HCT116 (cell line): ENCODE measurements around the gene PRPF39. TPM values are rescaled to one million over a fixed set of nuclear protein-coding genes. Genes with fewer than 3 reads are reported as not detected.

ENCODE experiments used
- ATAC-seq: fragments of 200-7000 bp; cut with Tn5 transposase; 2 replicates; pipeline ENCODE4 v1.9.1; 2020; ENCODE audit warnings: mild to moderate bottlenecking, moderate library complexity
- BruUV-seq: library from RNA; stranded (reverse); fragments of 400-500 nt; replicated peaks from 2 replicates; lab custom pipeline; 2021; lab: Mats Ljungman, UMichigan
- CTCF ChIA-PET: fragments of 300-600 bp; sonication (Branson Sonifier 250); formaldehyde crosslinking; loops from one replicate; lab custom pipeline; 2021; ENCODE audit warnings: antibody characterized with exemption; lab: Charles Lee
- POLR2A ChIA-PET: fragments of 300-600, 350-600 bp; sonication (Branson Sonifier 250); formaldehyde crosslinking; loops from one replicate; lab custom pipeline; 2021; ENCODE audit warnings: antibody characterized with exemption; lab: Charles Lee
- RAD21 ChIA-PET, 2 experiments: fragments of 300-600 bp; sonication (Branson Sonifier 250); formaldehyde crosslinking; loops; one replicate each; lab custom pipeline; 2023; ENCODE audit warnings: low total read pairs in 2 of 2; ENCODE audit not compliant: uncharacterized antibody in 2 of 2, unreplicated experiment in 2 of 2, low non-redundant PET in 1 of 2; lab: Charles Lee
- DNase-seq: peaks from one replicate; pipeline ENCODE4 v3.0.0-alpha.2; 2010; ENCODE audit warnings: low read depth, low spot score
- H2AFZ ChIP-seq: fragments of 200-600 bp; shearing (Covaris generic), sonication (generic); 2 replicates; pipeline ENCODE4 v1.6.1; 2017; ENCODE audit warnings: low read depth, mixed run types, mixed read lengths, antibody characterized with exemption, low read length; ENCODE audit not compliant: poor library complexity, severe bottlenecking
- H3K27ac ChIP-seq: 2 replicates; pipeline ENCODE4 v1.5.1; 2012; ENCODE audit warnings: low read depth, low read length
- H3K27me3 ChIP-seq: fragments of 200-600 bp; sonication (generic); 2 replicates; pipeline ENCODE4 v1.6.1; 2016; ENCODE audit warnings: mixed run types, low read length, mixed read lengths; ENCODE audit not compliant: insufficient read depth
- H3K36me3 ChIP-seq, 2 experiments: fragments of 200-500 bp in 1 of 2; fragments of 200-600 bp in 1 of 2; sonication (Bioruptor generic) in 1 of 2; sonication (generic) in 1 of 2; 2 replicates each; pipeline versions ENCODE4 v1.5.1 to v1.6.1; 2014 to 2016; ENCODE audit warnings: low read length in 2 of 2, inconsistent platforms in 1 of 2, mixed read lengths in 1 of 2, mixed run types in 1 of 2; ENCODE audit not compliant: insufficient read depth in 2 of 2, control insufficient read depth in 1 of 2
- H3K4me1 ChIP-seq, 2 experiments: fragments of 200-600 bp in 1 of 2; sonication (generic) in 1 of 2; 2 replicates each; pipeline versions ENCODE4 v1.5.1 to v1.6.1; 2012 to 2017; ENCODE audit warnings: low read length in 2 of 2, inconsistent platforms in 1 of 2, mild to moderate bottlenecking in 1 of 2, mixed read lengths in 1 of 2, mixed run types in 1 of 2, moderate library complexity in 1 of 2; ENCODE audit not compliant: insufficient read depth in 2 of 2, control insufficient read depth in 1 of 2
- H3K4me2 ChIP-seq: fragments of 200-600 bp; sonication (generic); 2 replicates; pipeline ENCODE4 v1.6.1; 2017; ENCODE audit warnings: mixed run types, low read length, mixed read lengths
- H3K4me3 ChIP-seq, 2 experiments: fragments of 200-600 bp in 1 of 2; sonication (generic) in 1 of 2; replicated peaks in 1 of 2; 2 replicates each; pipeline ENCODE4 v1.5.1; 2011 to 2016; ENCODE audit warnings: low read length in 2 of 2, control low read depth in 1 of 2, low read depth in 1 of 2, mild to moderate bottlenecking in 1 of 2, mixed read lengths in 1 of 2, mixed run types in 1 of 2
- H3K79me2 ChIP-seq: fragments of 200-600 bp; sonication (generic); 2 replicates; pipeline ENCODE4 v1.6.1; 2017; ENCODE audit warnings: mild to moderate bottlenecking, mixed run types, low read length, moderate library complexity, mixed read lengths; ENCODE audit not compliant: insufficient read depth
- H3K9ac ChIP-seq: fragments of 200-600 bp; sonication (generic); 2 replicates; pipeline ENCODE4 v1.6.1; 2016; ENCODE audit warnings: low read length, mixed read lengths
- H3K9me2 ChIP-seq: fragments of 200-600 bp; sonication (generic), shearing (Covaris generic); 2 replicates; pipeline ENCODE4 v1.6.1; 2017; ENCODE audit warnings: mixed run types, mild to moderate bottlenecking, moderate library complexity; ENCODE audit not compliant: insufficient read depth
- H3K9me3 ChIP-seq, 2 experiments: fragments of 200-500 bp in 1 of 2; fragments of 200-600 bp in 1 of 2; sonication (Bioruptor generic) in 1 of 2; sonication (generic) in 1 of 2; 2 replicates each; pipeline ENCODE4 v1.6.1; 2014 to 2017; ENCODE audit warnings: low read length in 2 of 2, mixed read lengths in 2 of 2, inconsistent platforms in 1 of 2, low read depth in 1 of 2, mild to moderate bottlenecking in 1 of 2, mixed run types in 1 of 2, moderate library complexity in 1 of 2; ENCODE audit not compliant: control insufficient read depth in 1 of 2, insufficient read depth in 1 of 2
- H4K20me1 ChIP-seq: fragments of 200-600 bp; sonication (generic), shearing (Covaris generic); 2 replicates; pipeline ENCODE4 v1.6.1; 2017; ENCODE audit warnings: mixed run types, mild to moderate bottlenecking, moderate library complexity; ENCODE audit not compliant: insufficient read depth
- CBX3 ChIP-seq: IDR thresholded peaks from 2 replicates; pipeline ENCODE4 v1.6.1; 2012; ENCODE audit warnings: low read depth
- CEBPB ChIP-seq: IDR thresholded peaks from 2 replicates; pipeline ENCODE4 v1.6.1; 2012; ENCODE audit warnings: low read depth
- CTCF ChIP-seq, 3 experiments: fragments of 200-600 bp in 1 of 3; sonication (generic) in 1 of 3; IDR thresholded peaks in 2 of 3; conservative IDR thresholded peaks in 1 of 3; 2 replicates each; pipeline ENCODE4 v1.5.1; 2012 to 2017; ENCODE audit warnings: low read depth in 2 of 3, low read length in 2 of 3, antibody characterized with exemption in 1 of 3, borderline replicate concordance in 1 of 3, control low read depth in 1 of 3, mild to moderate bottlenecking in 1 of 3, mixed read lengths in 1 of 3, mixed run types in 1 of 3, moderate library complexity in 1 of 3; ENCODE audit not compliant: insufficient read depth in 1 of 3
- EGR1 ChIP-seq: IDR thresholded peaks from 2 replicates; pipeline ENCODE4 v1.6.1; 2012; ENCODE audit warnings: low read depth
- EZH2phosphoT487 ChIP-seq: fragments of 200-600 bp; IDR thresholded peaks from 2 replicates; pipeline ENCODE4 v1.6.1; 2018; ENCODE audit warnings: antibody characterized with exemption, borderline replicate concordance
- FOSL1 ChIP-seq: IDR thresholded peaks from 2 replicates; pipeline ENCODE4 v1.6.1; 2012; ENCODE audit warnings: low read depth
- JUND ChIP-seq: IDR thresholded peaks from 2 replicates; pipeline ENCODE4 v1.6.1; 2012
- POLR2A ChIP-seq: IDR thresholded peaks from 2 replicates; pipeline ENCODE4 v1.7.0; 2011; ENCODE audit warnings: borderline replicate concordance; ENCODE audit not compliant: insufficient read depth, insufficient read length; ENCODE audit errors: extremely low read depth
- POLR2AphosphoS5 ChIP-seq: IDR thresholded peaks from 2 replicates; pipeline ENCODE4 v1.6.1; 2011; ENCODE audit warnings: mild to moderate bottlenecking, low read depth, low read length, moderate library complexity
- RAD21 ChIP-seq: IDR thresholded peaks from 2 replicates; pipeline ENCODE4 v1.6.1; 2012; ENCODE audit warnings: low read depth, mild to moderate bottlenecking
- SIN3A ChIP-seq: IDR thresholded peaks from 2 replicates; pipeline ENCODE4 v1.6.1; 2012; ENCODE audit warnings: low read depth
- SP1 ChIP-seq: IDR thresholded peaks from 2 replicates; pipeline ENCODE4 v1.6.1; 2012; ENCODE audit warnings: low read depth
- SRF ChIP-seq: IDR thresholded peaks from 2 replicates; pipeline ENCODE4 v1.6.1; 2012; ENCODE audit warnings: low read depth
- TCF7L2 ChIP-seq: IDR thresholded peaks from 2 replicates; pipeline ENCODE4 v1.7.0; 2011; ENCODE audit warnings: borderline replicate concordance, inconsistent platforms; ENCODE audit not compliant: insufficient read depth, insufficient read length; ENCODE audit errors: extremely low read depth
- YY1 ChIP-seq: IDR thresholded peaks from 2 replicates; pipeline ENCODE4 v1.6.1; 2011; ENCODE audit warnings: low read length, low read depth, moderate library complexity, mild to moderate bottlenecking; ENCODE audit not compliant: insufficient replicate concordance; ENCODE audit errors: extremely low read depth
- ZBTB33 ChIP-seq: IDR thresholded peaks from 2 replicates; pipeline ENCODE4 v1.6.1; 2011; ENCODE audit warnings: mild to moderate bottlenecking, low read length, moderate library complexity; ENCODE audit not compliant: insufficient replicate concordance; ENCODE audit errors: extremely low read depth
- ZFX ChIP-seq: fragments of 450-650 bp; IDR thresholded peaks from 2 replicates; pipeline ENCODE4 v1.6.1; 2017
- ZNF274 ChIP-seq: fragments of 200-500 bp; sonication (Bioruptor generic); IDR thresholded peaks from 2 replicates; pipeline ENCODE4 v1.6.1; 2014; ENCODE audit warnings: mild to moderate bottlenecking, low read depth, low read length, inconsistent platforms
- intact Hi-C: fragments of 100-400 bp; cut with micrococcal nuclease; formaldehyde crosslinking; loops from 2 replicates; pipeline ENCODE4 v1.10.0; 2022
- total RNA-seq: library from RNA; stranded (reverse); gene quantifications from one replicate; pipeline ENCODE4 v1.2.1, GENCODE V29; 2021; ENCODE audit not compliant: unreplicated experiment
- TF ChIP-seq, protein P1 (sequence below): IDR thresholded peaks from 2 replicates; pipeline ENCODE4 v1.6.1; 2012
- TF ChIP-seq, protein P2 (sequence below): IDR thresholded peaks from 2 replicates; pipeline ENCODE4 v1.6.1; 2012

Gene PRPF39
- total RNA-seq, 1 experiment from 2014 or later, result 44.7 TPM

DNA sequence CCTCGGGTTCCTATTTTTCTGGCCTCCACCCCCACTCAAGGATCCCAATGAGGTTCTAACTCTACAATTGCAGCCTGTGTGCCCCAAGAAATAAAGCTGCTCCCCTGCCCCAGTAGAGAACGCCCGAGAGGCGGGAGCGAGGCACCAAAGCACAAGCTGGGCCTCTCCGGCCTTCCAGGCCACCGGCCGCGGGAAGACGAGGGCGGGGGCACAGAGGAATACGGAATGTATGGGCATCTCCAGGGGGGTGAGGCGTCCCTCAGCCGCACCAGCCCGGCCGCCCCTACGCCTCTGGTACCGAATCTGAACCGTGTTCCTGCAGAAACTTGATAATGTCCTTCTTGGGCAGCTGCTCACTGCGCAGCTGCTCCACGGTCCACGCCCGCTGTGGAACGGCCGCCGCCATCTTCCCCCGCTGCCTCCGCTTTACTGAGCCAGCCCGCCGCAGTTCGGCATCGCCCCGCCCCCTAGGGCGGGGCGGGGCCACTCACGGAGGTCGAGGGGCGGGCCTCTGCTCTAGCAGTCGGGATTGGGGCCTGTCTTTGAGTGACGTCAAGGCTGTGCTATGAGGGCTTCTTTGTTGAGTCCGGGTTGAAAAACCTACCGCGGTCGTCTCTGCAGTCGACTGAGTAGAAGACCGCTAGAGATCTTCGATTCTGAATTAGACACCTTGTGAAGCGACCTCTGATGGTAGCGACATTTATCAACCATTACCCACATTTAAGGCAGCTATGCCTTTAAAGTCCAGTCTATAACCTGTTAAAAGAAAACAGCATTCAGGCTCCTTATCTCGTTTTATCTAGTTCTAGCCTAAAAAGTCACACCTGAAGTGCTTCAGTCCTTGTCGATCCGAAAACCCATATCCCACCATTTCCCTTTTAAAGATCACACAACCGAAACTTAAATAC, 50.4 kb downstream of the PRPF39 start, which contains the start of gene FKBP3:
TSS of gene FKBP3 (minus strand) at position 431 of the 908 bp plus-strand sequence. CDS start at position 406, 25 bp downstream.
- H3K9me2 ChIP-seq, result no peaks in the 10 kb centered on the region
- RAD21 ChIA-PET, result no interaction called here
- peak within 1 kb of the TSS; percentile 69 for H2AFZ ChIP-seq
- peaks cover 82% of the 10 kb centered on the region for H3K79me2 ChIP-seq
- no TSS peak for BruUV-seq
- peak within 1 kb of the TSS; percentile 76 for H3K27ac ChIP-seq
- intact Hi-C loops, result loop anchor here (1.0 to 5.0 kb wide), 3 partner anchors 42 to 174 kb away; partner anchors contain the start of genes KLHL28 and MIS18BP1
- H3K9ac ChIP-seq, result peak within 1 kb of the TSS; percentile 88
- DNase-seq, result peak; percentile 99
- no peaks in the 10 kb centered on the region for H3K9me3 ChIP-seq
- H3K4me2 ChIP-seq, result peak within 1 kb of the TSS; percentile 78
- H4K20me1 ChIP-seq, result no peaks in the 10 kb centered on the region
- peak within 1 kb of the TSS; percentile 67 to 92 for H3K4me3 ChIP-seq
- H3K27me3 ChIP-seq, result no peaks in the 10 kb centered on the region
- CTCF ChIA-PET, result interaction anchor here (1.5 kb wide), 1 partner anchor 221 kb away, joined by 9 read pairs; no protein-coding TSS in a partner anchor
- peaks cover 9 to 21% of the 10 kb centered on the region in 2 experiments for H3K4me1 ChIP-seq
- no peaks in the 10 kb centered on the region for H3K36me3 ChIP-seq
- peak; percentile 92 for ATAC-seq
- POLR2A ChIA-PET, result interaction anchor here (0.6 to 1.2 kb wide), 3 partner anchors 11 to 173 kb away, joined by 3 to 4 read pairs (median 4); partner anchors contain the start of genes KLHL28 and TOGARAM1
- peak in 1 of 3 experiments; percentile 33; a peak in 1 of 6 replicates for TF ChIP-seq CTCF (IDR thresholded peaks at IDR 0.05 in 2 of 3, conservative IDR thresholded peaks at IDR 0.05 in 1 of 3; ENCODE audit: borderline replicate concordance in 1 of 3, insufficient read depth in 1 of 3, low read depth in 2 of 3, low read length in 2 of 3)
- peak; percentile 47; the same call in 1 of the 2 replicates for TF ChIP-seq SIN3A
- TF ChIP-seq TCF7L2, result peak; percentile 70
- TF ChIP-seq CBX3, result 0 out of 2 replicates have a peak, but pooled peaks have one; percentile 25
- TF ChIP-seq, protein P1, sequence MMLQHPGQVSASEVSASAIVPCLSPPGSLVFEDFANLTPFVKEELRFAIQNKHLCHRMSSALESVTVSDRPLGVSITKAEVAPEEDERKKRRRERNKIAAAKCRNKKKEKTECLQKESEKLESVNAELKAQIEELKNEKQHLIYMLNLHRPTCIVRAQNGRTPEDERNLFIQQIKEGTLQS, result no peak
- peak; percentile 96 for TF ChIP-seq ZFX
- TF ChIP-seq YY1, result peak; percentile 77
- peak; percentile 57; the same call in 1 of the 2 replicates for TF ChIP-seq JUND
- TF ChIP-seq FOSL1, result no peak
- TF ChIP-seq SRF, result no peak
- no peak for TF ChIP-seq ZNF274
- peak; percentile 55; the same call in 1 of the 2 replicates for TF ChIP-seq EGR1
- TF ChIP-seq SP1, result peak; percentile 85
- TF ChIP-seq, protein P2, sequence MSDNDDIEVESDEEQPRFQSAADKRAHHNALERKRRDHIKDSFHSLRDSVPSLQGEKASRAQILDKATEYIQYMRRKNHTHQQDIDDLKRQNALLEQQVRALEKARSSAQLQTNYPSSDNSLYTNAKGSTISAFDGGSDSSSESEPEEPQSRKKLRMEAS, result peak; percentile 55
- TF ChIP-seq RAD21, result peak; percentile 31; the same call in 1 of the 2 replicates
- no peak for TF ChIP-seq ZBTB33
- TF ChIP-seq EZH2phosphoT487, result no peak
- TF ChIP-seq CEBPB, result no peak
- TF ChIP-seq POLR2AphosphoS5, result peak; percentile 93
- peak; percentile 85 for TF ChIP-seq POLR2A
